NCI-H2196 (cell line): Measurements from ENCODE around the gene ATP6V0E2.

Source experiments
- DNase-seq: peaks from one replicate; lab custom pipeline; 2025; ENCODE audit not compliant: unreplicated experiment; lab: John Stamatoyannopoulos, UW

ATP6V0E2 gene

GRCh38 chr7:149838224-149838991 lies 35.4 kb upstream of the ATP6V0E2 start, which contains the start of gene ZNF862:
Gene ZNF862, plus strand, starts transcription at chr7:149838375. Its CDS starts 237 bp downstream, at chr7:149838612.
- peak; percentile 98 for DNase-seq

GRCh38 chr7:149838992-149839408 lies 34.8 kb upstream of the ATP6V0E2 start:
- peak; percentile 23 for DNase-seq

GRCh38 chr7:149839933-149840332 lies 33.8 kb upstream of the ATP6V0E2 start:
- DNase-seq, result no peak

DNA sequence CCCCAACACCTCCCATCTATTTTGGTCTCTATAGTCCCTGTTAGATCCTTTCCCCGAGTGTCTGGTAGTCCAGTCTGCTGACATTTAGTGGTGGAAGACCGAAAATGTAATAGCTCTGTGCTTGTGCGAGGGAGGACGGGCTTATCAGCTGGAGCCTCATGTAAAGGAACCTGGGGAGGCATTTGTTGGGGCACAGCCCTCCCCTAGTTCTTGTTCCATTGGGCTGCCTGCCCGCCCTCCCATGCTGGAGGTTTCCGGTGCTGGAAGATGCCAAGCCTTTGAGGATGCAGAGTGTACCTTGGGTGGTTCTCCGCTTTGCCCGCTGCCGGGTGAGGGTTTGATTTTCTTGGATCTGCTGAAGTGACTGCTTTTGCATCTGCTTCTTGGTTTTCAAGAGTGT lies 30.2 kb upstream of the ATP6V0E2 start:
- no peak for DNase-seq

- no peak for DNase-seq
These were observed 29.3 kb upstream of the ATP6V0E2 start for GRCh38 chr7:149844445-149844844.

DNA sequence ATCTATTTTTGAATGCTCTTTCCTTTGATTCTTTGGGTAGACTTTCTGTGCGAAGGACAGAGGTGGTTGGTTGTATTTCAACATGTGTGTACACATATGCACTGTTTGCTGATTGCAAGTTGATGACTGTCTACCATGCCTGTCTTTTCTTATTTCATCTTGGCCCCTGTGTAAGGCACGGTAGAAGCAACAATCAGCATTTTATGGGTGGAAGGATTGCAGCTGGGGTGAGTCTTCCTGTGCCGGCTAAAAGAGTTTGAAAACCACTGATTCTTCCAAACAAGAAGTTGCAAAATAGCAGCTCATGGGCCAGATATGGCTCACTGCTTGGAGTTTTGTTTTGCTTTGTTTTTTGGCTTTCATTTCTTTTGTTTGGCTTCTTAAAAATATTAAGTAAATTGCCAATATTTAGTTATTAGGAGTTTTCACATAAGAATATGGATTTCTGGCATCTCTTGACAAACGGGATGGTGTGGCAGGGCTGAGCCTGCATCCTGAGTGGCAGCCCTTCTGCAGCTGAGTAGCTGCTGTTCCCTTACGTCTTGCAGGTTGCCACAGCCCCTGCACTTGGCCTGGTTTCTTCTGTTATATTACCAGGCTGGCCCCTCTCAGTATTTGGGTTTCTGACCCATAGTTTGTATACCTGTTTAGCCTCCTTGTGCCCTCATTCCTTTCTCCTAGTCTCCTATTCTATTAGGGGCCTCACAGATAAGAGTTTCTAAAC lies 28.4 kb upstream of the ATP6V0E2 start:
- no peak for DNase-seq

GRCh38 chr7:149846021-149846420 lies 27.7 kb upstream of the ATP6V0E2 start:
- no peak for DNase-seq

GRCh38 chr7:149846436-149847046 lies 27.2 kb upstream of the ATP6V0E2 start:
- DNase-seq, result no peak

- DNase-seq, result no peak
These were observed 24.6 kb upstream of the ATP6V0E2 start for GRCh38 chr7:149849174-149849573.

DNA sequence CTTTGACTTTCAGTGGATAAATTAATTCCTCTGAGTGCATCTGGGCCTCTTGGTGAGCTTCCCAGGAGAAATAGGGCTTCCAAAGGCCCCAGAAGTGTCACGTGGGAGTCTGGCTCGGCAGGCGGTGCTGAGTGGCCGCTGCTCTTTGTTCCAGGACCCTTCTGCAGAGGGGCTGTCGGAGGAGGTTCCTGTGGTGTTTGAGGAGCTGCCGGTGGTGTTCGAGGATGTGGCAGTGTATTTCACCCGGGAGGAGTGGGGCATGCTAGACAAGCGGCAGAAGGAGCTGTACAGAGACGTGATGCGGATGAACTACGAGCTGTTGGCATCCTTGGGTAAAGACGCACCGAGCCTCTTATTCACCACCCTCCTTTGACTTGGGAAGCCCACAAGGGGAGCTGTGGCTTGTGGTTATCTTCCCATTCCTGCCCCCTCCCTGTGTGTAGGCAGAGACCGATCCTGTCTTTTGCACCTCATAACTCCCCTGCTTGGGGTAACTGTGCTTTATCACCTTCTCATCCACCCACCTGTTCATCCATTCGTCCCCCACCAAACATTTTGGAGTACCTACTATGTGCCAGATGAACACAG lies 23.7 kb upstream of the ATP6V0E2 start:
- no peak for DNase-seq

- DNase-seq, result no peak
These were observed 23.1 kb upstream of the ATP6V0E2 start for GRCh38 chr7:149850716-149851115.

DNA sequence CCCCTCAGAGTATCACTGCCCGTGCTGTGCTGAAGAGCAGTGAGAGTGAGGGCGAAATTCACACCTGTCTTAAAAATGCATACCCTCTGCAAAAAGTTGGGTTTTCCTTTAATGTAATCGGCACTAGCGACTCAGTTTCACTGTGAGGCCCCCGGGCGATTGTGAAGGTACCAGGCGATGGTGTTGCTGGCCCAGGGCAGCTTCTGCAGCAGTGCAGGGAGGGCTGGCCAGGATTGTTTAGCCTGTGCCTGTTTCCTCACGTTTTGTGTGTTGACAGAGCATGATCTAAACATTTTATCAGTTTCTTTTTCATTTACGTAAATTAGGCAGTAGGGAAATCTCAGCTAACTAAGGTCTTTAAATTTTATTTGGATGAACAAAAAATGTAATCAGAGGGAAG lies 22.3 kb upstream of the ATP6V0E2 start:
- no peak for DNase-seq

DNA sequence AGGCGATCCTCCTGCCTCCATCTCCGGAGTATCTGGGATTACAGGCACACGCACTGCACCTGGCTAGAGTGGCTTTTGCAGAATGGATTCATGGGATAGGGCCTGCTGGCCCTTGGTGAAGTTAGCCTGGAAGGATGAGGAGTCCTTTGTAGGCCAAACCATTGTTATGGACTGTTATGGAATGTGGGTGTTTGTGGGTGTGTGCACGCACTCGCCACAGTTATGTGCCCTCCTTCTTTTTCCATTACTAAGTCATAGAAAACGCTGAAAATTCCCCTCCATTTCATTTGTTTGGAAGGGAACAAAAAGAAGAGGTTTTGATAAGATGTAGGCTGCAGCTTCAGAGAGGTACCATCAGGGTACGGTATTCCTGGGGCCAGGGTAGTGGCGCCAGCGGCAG lies 20.6 kb upstream of the ATP6V0E2 start:
- no peak for DNase-seq

- peak; percentile 92 for DNase-seq
These were observed 19.0 kb upstream of the ATP6V0E2 start for GRCh38 chr7:149854611-149855360.

- no peak for DNase-seq
These were observed 18.1 kb upstream of the ATP6V0E2 start for GRCh38 chr7:149855361-149856305.

DNA sequence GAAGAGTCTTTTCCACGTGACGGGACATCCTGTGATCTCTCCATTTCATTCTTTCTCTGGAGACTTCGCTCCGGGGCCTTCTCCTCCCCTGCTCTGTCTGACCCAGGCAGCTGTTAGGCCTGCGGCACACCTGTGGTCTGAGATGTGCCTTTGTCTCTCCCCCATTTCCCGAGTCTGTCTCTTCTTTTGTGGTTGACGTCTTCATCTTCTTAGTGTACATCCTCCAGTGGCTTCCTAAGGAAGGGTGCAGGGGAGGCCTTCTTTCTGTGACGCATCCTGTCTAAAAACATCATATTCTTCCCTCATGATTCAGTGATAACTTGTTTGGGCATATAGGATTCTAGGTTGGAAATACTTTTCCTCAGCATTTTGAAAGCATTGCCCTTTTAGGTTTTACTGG lies 17.2 kb upstream of the ATP6V0E2 start:
- DNase-seq, result no peak

GRCh38 chr7:149859369-149859768 lies 14.4 kb upstream of the ATP6V0E2 start:
- DNase-seq, result no peak

GRCh38 chr7:149859876-149860275 lies 13.9 kb upstream of the ATP6V0E2 start:
- no peak for DNase-seq

- DNase-seq, result no peak
These were observed 12.7 kb upstream of the ATP6V0E2 start for GRCh38 chr7:149860821-149861727.
